ENCODE measurements around the gene TCF20. TPM values are rescaled to one million over a fixed set of nuclear protein-coding genes. Genes with fewer than 3 reads are reported as not detected.

The TCF20 gene
- total RNA-seq (13.7 TPM), polyA plus RNA-seq (ENCODE audit: insufficient read depth in 1 of 8, insufficient read length in 8 of 8, low replicate concordance in 1 of 8) (10 to 100 TPM in 4 of 8 donors, 1 to 10 TPM in 4; 6.7 to 15.6 (median 10.0) TPM)
- long read RNA-seq, donor 1, partial matches to known transcripts = 0 of 1 reads
- long read RNA-seq, donor 1, other reads (novel, unspliced or antisense) = 0 of 1 reads
- long read RNA-seq, donor 2 = 0 reads
- long read RNA-seq, donor 3, full-length matches to known transcripts = 7 of 7 reads
- long read RNA-seq, donor 3, partial matches to known transcripts = 0 of 7 reads
- long read RNA-seq, donor 3, other reads (novel, unspliced or antisense) = 0 of 7 reads
- long read RNA-seq, donor 4 = 0 reads
- long read RNA-seq, donor 5, full-length matches to known transcripts = 4 of 9 reads
- long read RNA-seq, donor 5, partial matches to known transcripts = 5 of 9 reads
- long read RNA-seq, donor 5, other reads (novel, unspliced or antisense) = 0 of 9 reads
- long read RNA-seq, donor 6, full-length matches to known transcripts = 2 of 2 reads
- long read RNA-seq, donor 6, partial matches to known transcripts = 0 of 2 reads
- long read RNA-seq, donor 6, other reads (novel, unspliced or antisense) = 0 of 2 reads
- long read RNA-seq, donor 7, full-length matches to known transcripts = 1 of 1 reads
- long read RNA-seq, donor 7, partial matches to known transcripts = 0 of 1 reads
- long read RNA-seq, donor 7, other reads (novel, unspliced or antisense) = 0 of 1 reads
- long read RNA-seq, donor 8, full-length matches to known transcripts = 1 of 1 reads
- long read RNA-seq, donor 8, partial matches to known transcripts = 0 of 1 reads
- long read RNA-seq, donor 8, other reads (novel, unspliced or antisense) = 0 of 1 reads
- long read RNA-seq, donor 9 = 0 reads
- long read RNA-seq, donor 10, full-length matches to known transcripts = 3 of 3 reads
- long read RNA-seq, donor 10, partial matches to known transcripts = 0 of 3 reads
- long read RNA-seq, donor 10, other reads (novel, unspliced or antisense) = 0 of 3 reads
- long read RNA-seq, donor 11, full-length matches to known transcripts = 2 of 2 reads
- long read RNA-seq, donor 11, partial matches to known transcripts = 0 of 2 reads
- long read RNA-seq, donor 11, other reads (novel, unspliced or antisense) = 0 of 2 reads

GRCh38 chr22:42270510-42271190 is at the start of gene TCF20:
TCF20 (minus strand) TSS chr22:42270653; CDS start chr22:42215305, 55,348 bp downstream.
- WGBS (ENCODE audit: insufficient coverage) = 8% methylated on average over 39 of the region's 91 CpGs
- Histone ChIP-seq H3K36me3 (ENCODE audit: control insufficient read depth, insufficient read depth, low read length) (no peaks in the 10 kb centered on the region), H3K9me3 (replicated peaks; ENCODE audit: control insufficient read depth, low read depth, low read length) (no peaks in the 10 kb centered on the region), H3K27me3 (ENCODE audit: control insufficient read depth, insufficient read depth, low read length) (peaks cover 16% of the 10 kb centered on the region), H3K4me1 (ENCODE audit: control insufficient read depth, insufficient read depth, low read length) (peaks cover 9% of the 10 kb centered on the region), H3K4me3 (ENCODE audit: low read length) (peak within 1 kb of the TSS; percentile 91), H3K27ac (ENCODE audit: low read length) (peak within 1 kb of the TSS; percentile 65)
- peak; percentile 93 for DNase-seq

- H3K9me3 ChIP-seq (replicated peaks; ENCODE audit: control insufficient read depth, low read depth, low read length) = no peaks in the 10 kb centered on the region
- 76% methylated on average over 5 of the region's 6 CpGs for WGBS (ENCODE audit: insufficient coverage)
Observed at GRCh38 chr22:42319386-42319785, 48.9 kb upstream of the TCF20 start.

GRCh38 chr22:42318967-42319366 is 48.5 kb upstream of the TCF20 start:
- Histone ChIP-seq H3K27me3 (ENCODE audit: control insufficient read depth, insufficient read depth, low read length) (peaks cover 51% of the 10 kb centered on the region), H3K4me1 (ENCODE audit: control insufficient read depth, insufficient read depth, low read length) (peaks cover 26% of the 10 kb centered on the region), H3K27ac (ENCODE audit: low read length) (no peak overlapping the region), H3K9me3 (replicated peaks; ENCODE audit: control insufficient read depth, low read depth, low read length) (no peaks in the 10 kb centered on the region), H3K4me3 (ENCODE audit: low read length) (no peak overlapping the region), H3K36me3 (ENCODE audit: control insufficient read depth, insufficient read depth, low read length) (no peaks in the 10 kb centered on the region)
- 82% methylated on average over 3 of the region's 3 CpGs for WGBS (ENCODE audit: insufficient coverage)
- no peak for DNase-seq

More at GRCh38 chr22:42319386-42319785, 48.9 kb upstream of the TCF20 start:
- Histone ChIP-seq H3K4me1 (ENCODE audit: control insufficient read depth, insufficient read depth, low read length) (peaks cover 21% of the 10 kb centered on the region), H3K4me3 (ENCODE audit: low read length) (no peak overlapping the region), H3K27me3 (ENCODE audit: control insufficient read depth, insufficient read depth, low read length) (peaks cover 47% of the 10 kb centered on the region), H3K36me3 (ENCODE audit: control insufficient read depth, insufficient read depth, low read length) (no peaks in the 10 kb centered on the region), H3K27ac (ENCODE audit: low read length) (no peak overlapping the region)
- no peak for DNase-seq

DNA sequence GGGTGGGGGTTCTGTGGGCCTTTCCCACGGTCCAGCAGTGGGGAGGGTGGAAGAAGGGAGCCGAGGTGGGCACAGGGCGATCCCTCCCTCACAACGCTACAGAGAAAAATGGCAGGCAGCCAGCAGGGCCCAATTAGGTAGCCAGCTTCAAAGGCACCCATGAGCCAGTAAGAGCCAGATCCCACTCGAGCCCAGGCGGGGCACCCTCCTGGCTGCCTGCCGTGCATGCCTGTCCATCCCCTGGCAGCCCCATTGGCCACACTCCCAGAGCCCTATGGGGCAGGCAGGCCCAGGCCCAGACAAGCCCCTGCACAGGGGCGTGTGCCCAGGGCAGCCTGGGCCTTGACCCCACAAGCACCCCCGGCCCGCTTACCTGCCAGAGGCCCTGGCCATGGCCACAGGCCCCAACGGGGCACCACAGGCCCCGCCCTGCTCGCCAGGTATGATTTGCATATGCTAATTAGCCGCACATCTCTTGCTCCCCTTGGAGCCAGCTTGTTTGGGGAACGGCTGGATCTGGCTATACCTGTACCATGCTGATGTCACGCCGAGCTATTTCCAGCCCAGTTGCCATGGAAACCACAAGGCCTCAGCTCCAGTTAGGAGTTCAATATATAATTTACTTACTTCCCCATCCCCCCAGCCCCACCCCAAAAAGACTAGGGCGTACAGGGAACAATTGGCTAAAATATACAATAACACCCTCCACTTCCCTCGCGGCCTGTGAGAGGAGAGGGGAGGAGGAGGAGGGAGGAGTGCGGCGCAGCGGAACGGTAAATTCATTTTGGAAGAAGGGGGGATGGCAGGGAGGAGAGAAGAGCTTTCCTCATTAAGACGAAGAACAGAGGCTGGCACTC is 47.5 kb upstream of the TCF20 start:
- Histone ChIP-seq H3K4me1 (ENCODE audit: control insufficient read depth, insufficient read depth, low read length) (peaks cover 29% of the 10 kb centered on the region), H3K27me3 (ENCODE audit: control insufficient read depth, insufficient read depth, low read length) (peaks cover 60% of the 10 kb centered on the region), H3K4me3 (ENCODE audit: low read length) (no peak overlapping the region), H3K36me3 (ENCODE audit: control insufficient read depth, insufficient read depth, low read length) (no peaks in the 10 kb centered on the region), H3K27ac (ENCODE audit: low read length) (no peak overlapping the region), H3K9me3 (replicated peaks; ENCODE audit: control insufficient read depth, low read depth, low read length) (no peaks in the 10 kb centered on the region)
- 60% methylated on average over 18 of the region's 25 CpGs for WGBS (ENCODE audit: insufficient coverage)
- DNase-seq = peak; percentile 44

DNA sequence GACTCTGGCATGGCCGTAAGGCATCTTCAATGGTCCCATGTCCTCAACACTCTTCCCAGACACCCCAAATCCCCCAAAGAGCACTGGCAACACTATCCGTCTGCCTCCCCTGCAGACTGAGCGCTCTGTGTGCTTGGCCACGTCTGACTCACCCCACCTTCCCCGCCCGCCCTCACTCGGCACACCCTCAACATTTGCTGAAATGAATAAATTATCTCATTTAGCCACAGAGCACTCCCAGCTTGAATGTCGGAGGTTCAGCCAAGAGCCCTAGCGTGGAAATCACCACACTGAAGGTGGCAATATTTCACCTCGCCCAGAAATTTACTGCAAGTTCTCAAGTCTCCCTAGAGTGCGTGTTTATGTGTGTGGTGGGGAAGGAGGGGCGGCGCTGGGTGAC is 46.6 kb upstream of the TCF20 start:
- DNase-seq = peak; percentile 46
- no peaks in the 10 kb centered on the region for H3K9me3 ChIP-seq (replicated peaks; ENCODE audit: control insufficient read depth, low read depth, low read length)
- peaks cover 23% of the 10 kb centered on the region for H3K4me1 ChIP-seq (ENCODE audit: control insufficient read depth, insufficient read depth, low read length)
- no peak overlapping the region for H3K27ac ChIP-seq (ENCODE audit: low read length)
- WGBS (ENCODE audit: insufficient coverage) = 32% methylated on average over 9 of the region's 13 CpGs
- no peaks in the 10 kb centered on the region for H3K36me3 ChIP-seq (ENCODE audit: control insufficient read depth, insufficient read depth, low read length)
- H3K4me3 ChIP-seq (ENCODE audit: low read length) = no peak overlapping the region
- peaks cover 65% of the 10 kb centered on the region for H3K27me3 ChIP-seq (ENCODE audit: control insufficient read depth, insufficient read depth, low read length)

DNA sequence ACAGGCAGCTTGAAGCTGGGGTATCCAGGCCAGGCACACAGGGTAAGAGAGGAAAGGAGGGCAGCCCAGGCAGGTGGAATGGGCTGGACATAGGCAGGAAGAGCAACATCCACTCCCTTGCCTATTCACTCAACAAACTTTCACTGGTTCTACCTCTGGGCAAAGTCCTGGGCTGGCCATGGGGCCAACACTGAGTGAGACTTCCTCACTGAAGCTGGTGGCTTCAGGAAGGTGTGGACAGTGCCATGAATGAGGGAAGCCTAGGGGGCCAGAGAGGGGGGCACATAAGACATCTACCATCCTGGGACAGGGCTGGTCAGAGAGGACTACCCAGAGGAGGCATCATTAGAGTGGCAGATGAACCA is 44.9 kb upstream of the TCF20 start:
- Histone ChIP-seq H3K9me3 (replicated peaks; ENCODE audit: control insufficient read depth, low read depth, low read length) (no peaks in the 10 kb centered on the region), H3K27ac (ENCODE audit: low read length) (no peak overlapping the region), H3K27me3 (ENCODE audit: control insufficient read depth, insufficient read depth, low read length) (peaks cover 75% of the 10 kb centered on the region), H3K36me3 (ENCODE audit: control insufficient read depth, insufficient read depth, low read length) (no peaks in the 10 kb centered on the region), H3K4me1 (ENCODE audit: control insufficient read depth, insufficient read depth, low read length) (peaks cover 23% of the 10 kb centered on the region), H3K4me3 (ENCODE audit: low read length) (no peak overlapping the region)
- DNase-seq = no peak

GRCh38 chr22:42314709-42315391 is 44.4 kb upstream of the TCF20 start:
- no peaks in the 10 kb centered on the region for H3K36me3 ChIP-seq (ENCODE audit: control insufficient read depth, insufficient read depth, low read length)
- no peak overlapping the region for H3K27ac ChIP-seq (ENCODE audit: low read length)
- 60% methylated on average over 1 of the region's 5 CpGs for WGBS (ENCODE audit: insufficient coverage)
- H3K4me1 ChIP-seq (ENCODE audit: control insufficient read depth, insufficient read depth, low read length) = peaks cover 23% of the 10 kb centered on the region
- DNase-seq = no peak
- peaks cover 72% of the 10 kb centered on the region for H3K27me3 ChIP-seq (ENCODE audit: control insufficient read depth, insufficient read depth, low read length)
- no peaks in the 10 kb centered on the region for H3K9me3 ChIP-seq (replicated peaks; ENCODE audit: control insufficient read depth, low read depth, low read length)
- H3K4me3 ChIP-seq (ENCODE audit: low read length) = no peak overlapping the region

DNA sequence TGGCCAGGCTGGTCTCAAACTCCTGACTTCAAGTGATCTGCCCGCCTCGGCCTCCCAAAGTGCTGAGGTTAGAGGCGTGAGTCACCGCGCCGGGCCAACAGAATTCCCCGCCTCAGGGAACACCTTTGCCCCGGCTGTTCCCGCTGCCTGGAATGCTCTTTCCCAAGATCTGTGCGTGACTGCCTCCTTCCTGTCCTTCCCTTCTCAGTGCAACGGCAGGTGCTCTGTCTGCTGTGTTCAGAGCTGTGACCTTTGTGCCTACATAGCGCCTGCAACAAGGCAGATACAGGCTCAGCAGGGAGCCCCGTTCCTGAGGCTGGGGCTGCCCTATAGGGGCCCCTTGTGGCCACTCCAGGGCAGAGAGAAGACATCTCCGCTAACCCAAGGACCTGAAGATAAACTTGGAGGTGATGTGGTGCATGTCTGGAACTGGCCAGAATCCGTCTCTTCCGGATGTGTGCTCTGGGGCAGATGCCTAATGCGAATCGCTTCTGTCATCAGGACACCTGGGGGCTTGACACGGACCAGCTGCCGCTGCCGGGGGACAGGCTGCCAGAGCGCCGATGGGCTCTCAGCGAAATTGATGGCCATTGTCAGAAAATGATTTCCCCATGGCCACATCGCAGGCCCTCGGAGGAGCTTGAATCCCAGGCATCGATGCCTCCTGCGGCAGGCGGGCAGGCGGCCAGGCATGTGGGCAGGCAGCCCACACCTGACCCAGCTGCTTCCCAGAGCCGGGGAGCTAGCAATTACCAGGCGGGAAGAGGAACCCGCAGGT is 43.5 kb upstream of the TCF20 start:
- H3K4me1 ChIP-seq (ENCODE audit: control insufficient read depth, insufficient read depth, low read length) = peaks cover 23% of the 10 kb centered on the region
- peaks cover 70% of the 10 kb centered on the region for H3K27me3 ChIP-seq (ENCODE audit: control insufficient read depth, insufficient read depth, low read length)
- H3K27ac ChIP-seq (ENCODE audit: low read length) = no peak overlapping the region
- 21% methylated on average over 30 of the region's 33 CpGs for WGBS (ENCODE audit: insufficient coverage)
- DNase-seq = no peak
- H3K4me3 ChIP-seq (ENCODE audit: low read length) = no peak overlapping the region
- no peaks in the 10 kb centered on the region for H3K36me3 ChIP-seq (ENCODE audit: control insufficient read depth, insufficient read depth, low read length)
- H3K9me3 ChIP-seq (replicated peaks; ENCODE audit: control insufficient read depth, low read depth, low read length) = no peaks in the 10 kb centered on the region

All from muscle of leg (tissue), 16 donors.